Spleen (tissue), 11 donors: ENCODE measurements around the gene KRTAP4-5. TPM values are rescaled to one million over a fixed set of nuclear protein-coding genes. Genes with fewer than 3 reads are reported as not detected.
"Not testable (repeated sequence)": the region's sequence is repeated elsewhere in the genome, so short reads cannot be mapped to it uniquely, and the experiment has no call there.

Experiments
- DNase-seq: peaks from one replicate; pipeline ENCODE4 v3.0.0-alpha.2; 2020
- H3K27ac ChIP-seq, 8 donors: fragments of 200-600 bp; sonication (generic) in 7 of 8; 1 replicate in 4 of 8; 2 replicates in 4 of 8; pipeline versions ENCODE4 v1.5.0 to v1.8.0; 2016 to 2021; ENCODE audit warnings: inconsistent platforms in 4 of 8, mild to moderate bottlenecking in 4 of 8, moderate library complexity in 1 of 8
- H3K27me3 ChIP-seq, 7 donors: fragments of 200-600 bp; sonication (generic) in 6 of 7; replicated peaks in 1 of 7; 1 replicate in 4 of 7; 2 replicates in 3 of 7; pipeline versions ENCODE4 v1.5.0 to v1.8.0; 2016 to 2021; ENCODE audit warnings: inconsistent platforms in 3 of 7, mild to moderate bottlenecking in 1 of 7
- H3K36me3 ChIP-seq, 6 donors: fragments of 200-600 bp; sonication (generic) in 5 of 6; 1 replicate in 4 of 6; 2 replicates in 2 of 6; pipeline versions ENCODE4 v1.5.0 to v1.8.0; 2016 to 2021; ENCODE audit warnings: inconsistent platforms in 2 of 6
- H3K4me1 ChIP-seq, 6 donors: fragments of 200-600 bp; sonication (generic) in 5 of 6; 1 replicate in 3 of 6; 2 replicates in 3 of 6; pipeline versions ENCODE4 v1.5.0 to v1.8.0; 2016 to 2021; ENCODE audit warnings: inconsistent platforms in 3 of 6
- H3K4me3 ChIP-seq, 8 donors: fragments of 200-600 bp; sonication (generic) in 7 of 8; 1 replicate in 4 of 8; 2 replicates in 4 of 8; pipeline versions ENCODE4 v1.5.0 to v1.8.0; 2016 to 2021; ENCODE audit warnings: inconsistent platforms in 4 of 8, mild to moderate bottlenecking in 4 of 8, moderate library complexity in 2 of 8
- H3K9me3 ChIP-seq, 8 donors: fragments of 200-600 bp; sonication (generic) in 7 of 8; 1 replicate in 4 of 8; 2 replicates in 4 of 8; pipeline versions ENCODE4 v1.5.0 to v1.8.0; 2016 to 2021; ENCODE audit warnings: inconsistent platforms in 4 of 8
- CTCF ChIP-seq, 11 experiments: fragments of 200-600 bp in 7 of 11; fragments of 450-650 bp in 4 of 11; sonication (generic) in 4 of 11; IDR thresholded peaks in 8 of 11; conservative IDR thresholded peaks in 3 of 11; 1 replicate in 7 of 11; 2 replicates in 4 of 11; pipeline versions ENCODE4 v1.4.0 to v1.8.0; 2016 to 2021; ENCODE audit warnings: antibody characterized with exemption in 11 of 11, inconsistent platforms in 4 of 11, mild to moderate bottlenecking in 1 of 11
- POLR2A ChIP-seq, 3 donors: fragments of 450-650 bp; IDR thresholded peaks; one replicate each; pipeline ENCODE4 v1.5.1; 2017; ENCODE audit warnings: antibody characterized with exemption in 3 of 3, mild to moderate bottlenecking in 1 of 3
- POLR2AphosphoS5 ChIP-seq, 3 donors: sonication (generic); formaldehyde crosslinking; IDR thresholded peaks; one replicate each; pipeline ENCODE4 v1.5.1; 2017; ENCODE audit warnings: antibody characterized with exemption in 3 of 3
- WGBS, 5 donors: extraction: QIAGEN DNeasy Blood & Tissue Kit in 3 of 5; methylation state at CpG; one replicate each; pipeline versions ENCODE4 v1.1.5 to v1.1.7; 2013 to 2018; 5-methylcytosine and 5-hydroxymethylcytosine counted together
- intact Hi-C: fragments of 100-400 bp; cut with DNase I; formaldehyde crosslinking; loops from one replicate; pipeline ENCODE4 v1.15.0; 2023; ENCODE audit warnings: low total_unique reads
- polyA plus RNA-seq, 3 donors: library from polyadenylated mRNA; stranded (reverse); fragments of 200-250 nt; gene quantifications; one replicate each; pipeline ENCODE4 v1.2.1, GENCODE V29; 2013
- total RNA-seq, 7 donors: library from RNA; depleted of rRNA in 3 of 7; stranded (reverse); fragments of >200 nt in 3 of 7; fragmentation: NEBNext Ultra II Directional in 4 of 7; extraction: Animal tissue kit (Norgen Biotek cat#: 25700) in 4 of 7; gene quantifications; one replicate each; pipeline versions ENCODE4 v1.1.0 to v1.2.1, GENCODE V29; 2016 to 2021
- donor health status: healthy with polysubstance abuse.
- donor health status: DM: no; HTN: no; CAD: no; lungs with moderate emphysema.
- donor health status: DM: no; HTN: no; CAD: no.
- donor health status: Bipolar disorder and iron deficiency.
- donor health status: healthy.
- donor health status: DM: no; HTN: no; CAD: no.
- donor health status: DM: yes; HTN: yes; CAD: no.

KRTAP4-5 gene
- total and polyA plus RNA-seq, 10 donors = not detected

- Histone ChIP-seq H3K36me3 (no peaks in the 10 kb centered on the region), H3K4me1 (no peaks in the 10 kb centered on the region), H3K4me3 (no peak overlapping the region), H3K27ac (no peak overlapping the region), H3K9me3 (no peaks in the 10 kb centered on the region), H3K27me3 (peaks cover 0 to 4% (median 0%) of the 10 kb centered on the region in 7 donors)
- TF ChIP-seq CTCF (IDR thresholded peaks at IDR 0.05 in 8 of 11, conservative IDR thresholded peaks at IDR 0.05 in 3 of 11) = no peak
- TF ChIP-seq POLR2AphosphoS5 (IDR thresholded peaks at IDR 0.05) = no peak
- no peak for TF ChIP-seq POLR2A (IDR thresholded peaks at IDR 0.05)
- 78 to 90% (median 88%) methylated on average over 2 of the region's 2 CpGs for WGBS, 5 donors
- DNase-seq = no peak
- intact Hi-C loops = no loop called here
Observed at GRCh38 chr17:41151525-41151924, 1.9 kb upstream of the KRTAP4-5 start.

GRCh38 chr17:41150026-41150425, 401 bp upstream of the KRTAP4-5 start:
- peaks cover 0 to 4% (median 0%) of the 10 kb centered on the region in 7 donors for H3K27me3 ChIP-seq
- intact Hi-C loops = no loop called here
- no peak overlapping the region for H3K27ac ChIP-seq
- H3K4me1 ChIP-seq = no peaks in the 10 kb centered on the region
- H3K4me3 ChIP-seq = no peak overlapping the region
- TF ChIP-seq CTCF (IDR thresholded peaks at IDR 0.05 in 8 of 11, conservative IDR thresholded peaks at IDR 0.05 in 3 of 11) (no peak), POLR2AphosphoS5 (IDR thresholded peaks at IDR 0.05) (no peak), POLR2A (IDR thresholded peaks at IDR 0.05) (no peak)
- 83 to 92% (median 83%) methylated on average over 4 of the region's 4 CpGs for WGBS, 5 donors
- H3K36me3 ChIP-seq = no peaks in the 10 kb centered on the region
- no peaks in the 10 kb centered on the region for H3K9me3 ChIP-seq
- no peak for DNase-seq

- H3K4me1 ChIP-seq, H3K4me3 ChIP-seq, H3K36me3 ChIP-seq, H3K9me3 ChIP-seq, intact Hi-C loops, H3K27ac ChIP-seq, H3K27me3 ChIP-seq, DNase-seq: not testable (repeated sequence)
- WGBS, 5 donors = 74 to 90% (median 82%) methylated on average over 10 of the region's 10 CpGs
Observed at GRCh38 chr17:41148971-41149651, 514 bp downstream of the KRTAP4-5 start.

GRCh38 chr17:41147531-41148204, 2.0 kb downstream of the KRTAP4-5 start:
- DNase-seq = no peak
- intact Hi-C loops = no loop called here
- 71 to 97% (median 94%) methylated on average over 2 of the region's 2 CpGs for WGBS, 5 donors

More at GRCh38 chr17:41147531-41148204, 2.0 kb downstream of the KRTAP4-5 start:
- H3K36me3 ChIP-seq = no peaks in the 10 kb centered on the region
- H3K27me3 ChIP-seq = peaks cover 0 to 4% (median 0%) of the 10 kb centered on the region in 7 donors
- no peak overlapping the region for H3K4me3 ChIP-seq
- H3K9me3 ChIP-seq = peaks cover 0 to 21% (median 17%) of the 10 kb centered on the region in 8 donors
- H3K4me1 ChIP-seq = no peaks in the 10 kb centered on the region
- H3K27ac ChIP-seq = no peak overlapping the region
- no peak for TF ChIP-seq POLR2A (IDR thresholded peaks at IDR 0.05)
- TF ChIP-seq CTCF (IDR thresholded peaks at IDR 0.05 in 8 of 11, conservative IDR thresholded peaks at IDR 0.05 in 3 of 11) = no peak
- no peak for TF ChIP-seq POLR2AphosphoS5 (IDR thresholded peaks at IDR 0.05)
